ENCODE data around the gene ACADS. TPM values are rescaled to one million over a fixed set of nuclear protein-coding genes. Genes with fewer than 3 reads are reported as not detected.

The ACADS gene
- total RNA-seq, 1 donor from 2014 or later: 108 TPM

- ATAC-seq (no peak), DNase-seq (ENCODE audit: missing footprints) (no peak)
- intact Hi-C loops (cut with DNase I): no loop called here
Observed at GRCh38 chr12:120696626-120697025, 29.0 kb upstream of the ACADS start.

GRCh38 chr12:120697344-120697743, 28.3 kb upstream of the ACADS start:
- no peak for DNase-seq (ENCODE audit: missing footprints)
- no peak for ATAC-seq
- intact Hi-C loops (cut with DNase I): no loop called here

- peak; percentile 53 for ATAC-seq
- peak; percentile 68 for DNase-seq (ENCODE audit: missing footprints)
- intact Hi-C loops (cut with DNase I): no loop called here
Observed at GRCh38 chr12:120698665-120699064, 27.0 kb upstream of the ACADS start.

- no peak for DNase-seq (ENCODE audit: missing footprints)
- intact Hi-C loops (cut with DNase I): no loop called here
- ATAC-seq: no peak
Observed at GRCh38 chr12:120699553-120699952, 26.1 kb upstream of the ACADS start.

DNA sequence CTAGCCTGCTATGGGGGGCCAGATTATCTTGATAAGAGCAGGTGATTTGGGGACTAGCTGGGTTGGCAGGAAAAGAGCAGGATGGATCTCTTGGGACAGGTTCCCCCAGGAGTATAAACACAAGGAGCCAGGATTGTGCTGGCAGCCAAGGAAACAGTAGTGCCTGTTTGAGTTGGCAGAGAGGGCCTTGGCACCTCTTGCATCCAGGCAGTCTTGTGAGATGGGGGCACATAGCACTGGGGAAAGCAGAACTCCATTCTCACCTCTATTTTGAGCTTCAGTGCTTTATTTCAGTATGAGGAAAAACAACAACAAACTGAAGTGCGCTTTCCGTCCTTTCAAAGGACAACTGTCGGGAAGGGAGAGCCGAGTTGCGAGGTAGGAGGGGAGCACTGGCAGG, 24.7 kb upstream of the ACADS start:
- ATAC-seq: no peak
- intact Hi-C loops (cut with DNase I): no loop called here
- DNase-seq (ENCODE audit: missing footprints): no peak

DNA sequence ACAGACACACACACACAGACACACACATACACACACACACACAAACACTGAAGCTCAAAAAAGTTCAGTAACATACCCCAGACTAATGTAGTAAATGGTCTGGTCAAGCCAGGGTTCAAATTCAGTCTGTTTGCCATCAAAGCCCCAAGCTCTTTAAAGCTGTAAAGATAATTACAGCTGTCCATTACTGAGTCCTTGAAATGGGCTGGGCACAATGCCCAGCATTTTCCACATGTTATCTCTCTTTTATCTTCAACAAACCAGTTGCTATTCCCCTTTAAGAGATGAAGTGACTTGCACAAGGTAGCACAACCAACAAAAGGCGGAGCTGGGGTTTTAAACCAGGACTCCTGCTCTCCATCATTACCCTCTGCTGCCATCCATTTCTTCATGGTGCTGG, 23.0 kb upstream of the ACADS start:
- intact Hi-C loops (cut with DNase I): no loop called here
- DNase-seq (ENCODE audit: missing footprints) (no peak), ATAC-seq (no peak)

GRCh38 chr12:120703311-120703942, 22.2 kb upstream of the ACADS start:
- intact Hi-C loops (cut with DNase I): no loop called here
- DNase-seq (ENCODE audit: missing footprints): no peak
- no peak for ATAC-seq

DNA sequence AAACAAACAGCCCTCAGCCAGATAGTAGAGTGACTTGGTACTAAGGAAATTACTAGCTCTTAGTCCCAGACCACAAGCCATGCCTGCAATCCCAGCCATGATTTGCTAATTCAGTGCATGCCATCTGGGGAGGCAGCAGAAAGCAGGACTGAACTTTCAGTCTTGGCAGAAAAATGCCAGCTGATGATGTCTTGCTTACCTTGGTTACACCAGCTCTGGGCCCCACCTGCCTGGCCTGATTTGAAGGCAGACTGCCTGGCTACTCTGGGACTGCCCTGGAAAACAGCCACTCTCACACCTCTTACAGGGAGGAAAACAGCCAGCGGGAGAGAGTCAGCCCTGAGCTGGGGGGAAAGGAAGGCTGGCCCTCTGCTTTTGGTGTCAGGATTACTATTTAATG, 20.0 kb upstream of the ACADS start:
- intact Hi-C loops (cut with DNase I): no loop called here
- DNase-seq (ENCODE audit: missing footprints): no peak
- no peak for ATAC-seq

DNA sequence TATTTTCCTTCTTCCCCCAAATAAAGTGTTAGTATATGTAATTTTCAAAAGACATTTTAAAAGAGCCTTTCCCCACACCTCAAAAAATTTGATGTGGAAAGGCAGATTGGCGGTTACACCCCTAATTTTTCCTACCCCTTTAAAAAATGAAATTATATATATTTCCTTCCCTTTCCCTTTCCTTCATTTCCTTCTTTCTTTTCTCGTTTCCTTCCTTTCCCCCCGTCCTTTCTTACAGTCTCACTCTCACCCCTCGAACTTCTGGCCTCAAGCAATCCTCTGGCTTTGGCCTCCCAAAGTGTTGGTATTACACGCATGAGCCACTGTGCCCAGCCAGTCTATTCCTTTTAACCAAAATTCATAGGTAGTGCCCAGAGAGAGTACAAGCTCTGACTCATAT, 19.6 kb upstream of the ACADS start:
- ATAC-seq: no peak
- intact Hi-C loops (cut with DNase I): no loop called here

GRCh38 chr12:120708651-120709050, 17.0 kb upstream of the ACADS start:
- ATAC-seq (no peak), DNase-seq (ENCODE audit: missing footprints) (no peak)
- intact Hi-C loops (cut with DNase I): no loop called here

More for the DNA sequence above, 19.6 kb upstream of the ACADS start:
- DNase-seq (ENCODE audit: missing footprints): no peak

DNA sequence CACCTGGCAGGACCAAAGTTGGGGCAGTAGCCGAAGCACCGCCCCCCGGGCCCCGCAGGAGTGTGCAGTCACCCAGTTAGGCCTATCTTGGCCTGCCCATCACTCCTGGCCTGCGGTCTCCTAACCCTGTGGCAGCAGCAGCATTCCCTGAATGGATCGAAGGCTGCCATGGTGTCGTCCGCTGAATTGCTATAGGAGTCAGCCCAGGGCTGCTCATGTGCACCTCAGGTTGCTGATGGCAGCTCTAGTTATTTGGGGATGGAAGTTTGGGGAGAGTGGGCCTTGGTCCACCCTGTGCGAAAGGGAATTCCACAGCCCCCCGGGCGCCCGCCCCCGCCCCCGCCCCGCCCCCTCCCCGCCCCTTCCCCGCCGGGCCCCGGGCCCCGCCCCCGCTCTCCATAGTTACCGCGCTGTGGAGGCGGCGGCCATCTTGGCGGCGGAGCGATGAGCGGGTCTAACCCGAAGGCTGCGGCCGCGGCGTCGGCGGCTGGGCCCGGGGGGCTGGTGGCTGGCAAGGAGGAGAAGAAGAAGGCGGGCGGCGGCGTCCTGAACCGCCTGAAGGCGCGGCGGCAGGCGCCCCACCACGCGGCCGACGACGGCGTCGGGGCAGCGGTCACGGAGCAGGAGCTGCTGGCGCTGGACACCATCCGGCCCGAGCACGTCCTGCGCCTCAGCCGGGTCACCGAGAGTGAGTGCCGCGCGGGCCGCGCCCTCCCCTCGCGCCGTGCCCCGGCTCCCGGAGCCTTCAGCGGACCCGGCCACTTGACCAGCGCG, 15.4 kb upstream of the ACADS start, which contains the start of gene UNC119B:
Gene UNC119B, plus strand, starts transcription at position 428 of the 774 bp plus-strand sequence. Its CDS starts 17 bp downstream, at position 445.
- DNase-seq (ENCODE audit: missing footprints) (peak; percentile 93), ATAC-seq (peak; percentile 91)
- intact Hi-C loops (cut with DNase I): no loop called here

DNA sequence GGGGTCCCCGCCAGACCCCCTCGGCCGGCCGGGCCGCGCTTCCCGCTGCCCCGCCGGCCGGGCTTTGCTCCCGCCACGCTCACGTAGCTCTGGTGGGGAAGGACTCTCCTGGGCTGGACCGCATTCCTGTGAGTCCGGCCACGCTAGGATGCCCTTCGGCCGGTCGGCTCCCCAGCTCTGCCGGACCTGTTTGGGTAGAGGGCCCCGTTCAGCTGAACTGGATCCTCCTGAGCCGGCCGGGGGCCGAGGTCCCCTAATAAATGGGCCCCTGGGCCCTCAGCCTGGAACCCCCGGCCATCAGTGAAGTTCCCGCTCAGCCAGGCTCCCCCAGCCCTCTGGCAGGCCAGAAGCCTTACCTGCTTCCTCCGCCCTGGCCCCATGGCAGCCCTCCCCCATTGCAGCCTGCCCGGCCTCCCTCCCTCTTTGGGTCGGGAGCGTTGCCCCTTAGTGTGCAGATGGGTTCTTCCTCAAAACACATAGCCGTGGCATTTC, 14.8 kb upstream of the ACADS start:
- intact Hi-C loops (cut with DNase I): no loop called here
- ATAC-seq: peak; percentile 6
- no peak for DNase-seq (ENCODE audit: missing footprints)

GRCh38 chr12:120711411-120711810, 14.2 kb upstream of the ACADS start:
- no peak for ATAC-seq
- intact Hi-C loops (cut with DNase I): no loop called here
- no peak for DNase-seq (ENCODE audit: missing footprints)

- intact Hi-C loops (cut with DNase I): loop anchor here (1.0 to 2.0 kb wide), 2 partner anchors 65 to 130 kb away; no protein-coding TSS in a partner anchor
- no peak for DNase-seq (ENCODE audit: missing footprints)
- no peak for ATAC-seq
Observed at GRCh38 chr12:120712610-120713009, 13.0 kb upstream of the ACADS start.

GRCh38 chr12:120713861-120714482, 11.7 kb upstream of the ACADS start:
- intact Hi-C loops (cut with DNase I): loop anchor here (1.0 to 2.0 kb wide), 2 partner anchors 67 to 131 kb away; no protein-coding TSS in a partner anchor
- DNase-seq (ENCODE audit: missing footprints) (no peak), ATAC-seq (peak; percentile 69)

GRCh38 chr12:120718055-120718454, 7.6 kb upstream of the ACADS start:
- intact Hi-C loops (cut with DNase I): no loop called here
- ATAC-seq (no peak), DNase-seq (ENCODE audit: missing footprints) (no peak)

GRCh38 chr12:120719072-120719471, 6.6 kb upstream of the ACADS start:
- no peak for ATAC-seq
- no peak for DNase-seq (ENCODE audit: missing footprints)
- intact Hi-C loops (cut with DNase I): no loop called here

- no peak for ATAC-seq
- no peak for DNase-seq (ENCODE audit: missing footprints)
- intact Hi-C loops (cut with DNase I): no loop called here
Observed at GRCh38 chr12:120719496-120720233, 6.0 kb upstream of the ACADS start.

Data from Right ventricle myocardium inferior (tissue), 1 donor.